Cerebellar cortex (tissue), 1 donor: ENCODE data around the gene ZCCHC12.
A peak's percentile ranks its signal among the peaks of the same experiment; 100 is the strongest.
"Not testable (repeated sequence)": the region's sequence is repeated elsewhere in the genome, so short reads cannot be mapped to it uniquely, and the experiment has no call there.

Experiments used
- DNase-seq: peaks from one replicate; pipeline ENCODE4 v3.0.0-alpha.2; 2015; ENCODE audit warnings: low spot score

Gene ZCCHC12

DNA sequence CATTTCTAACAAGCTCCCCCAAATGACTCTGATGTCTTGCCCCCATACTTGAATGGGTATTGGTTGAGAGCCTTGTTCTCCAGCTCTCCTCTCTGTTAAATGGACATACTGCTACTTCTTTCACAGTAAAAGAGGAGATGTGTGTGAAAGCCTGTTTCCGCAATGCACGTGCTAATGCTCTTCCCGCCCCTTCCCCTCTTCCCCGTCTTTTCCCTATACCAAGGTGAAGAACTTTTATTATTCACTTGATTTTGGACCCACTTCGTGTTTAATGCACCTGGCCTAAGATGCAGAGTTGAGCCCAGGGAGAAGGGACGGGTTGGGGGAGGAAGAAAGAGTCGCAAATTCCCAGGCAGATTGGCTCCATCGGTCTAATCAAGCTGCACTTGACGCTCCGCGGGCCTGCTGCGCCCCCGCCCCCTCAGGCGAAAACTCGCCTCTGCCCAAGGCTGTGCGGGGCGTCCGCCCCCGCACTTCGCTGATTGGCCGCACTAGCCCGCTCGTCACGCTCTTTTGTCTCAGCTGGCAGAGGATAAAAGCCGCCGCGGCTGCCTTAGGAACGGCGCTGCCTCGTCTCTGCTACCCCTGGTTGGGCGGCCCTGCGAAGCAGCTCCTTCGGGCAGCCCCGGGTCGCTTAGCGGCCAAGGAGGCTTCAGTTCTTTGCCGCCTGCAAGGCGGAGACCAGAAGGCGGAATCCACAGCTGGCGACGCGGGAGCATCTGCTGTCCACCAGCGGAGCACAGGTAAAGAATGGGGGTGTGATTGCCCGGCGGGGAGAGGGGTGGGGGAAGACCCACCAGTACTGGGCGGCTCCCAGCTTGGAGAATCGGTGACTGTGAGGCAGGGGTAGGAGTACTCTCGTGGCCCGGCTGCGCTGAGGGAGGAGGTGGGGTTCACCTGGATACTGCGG is at the start of gene ZCCHC12:
ZCCHC12 (plus strand) TSS at position 562 of the 910 bp plus-strand sequence. CDS start 1,421 bp downstream, outside the sequence.
- peak; percentile 71 for DNase-seq

DNA sequence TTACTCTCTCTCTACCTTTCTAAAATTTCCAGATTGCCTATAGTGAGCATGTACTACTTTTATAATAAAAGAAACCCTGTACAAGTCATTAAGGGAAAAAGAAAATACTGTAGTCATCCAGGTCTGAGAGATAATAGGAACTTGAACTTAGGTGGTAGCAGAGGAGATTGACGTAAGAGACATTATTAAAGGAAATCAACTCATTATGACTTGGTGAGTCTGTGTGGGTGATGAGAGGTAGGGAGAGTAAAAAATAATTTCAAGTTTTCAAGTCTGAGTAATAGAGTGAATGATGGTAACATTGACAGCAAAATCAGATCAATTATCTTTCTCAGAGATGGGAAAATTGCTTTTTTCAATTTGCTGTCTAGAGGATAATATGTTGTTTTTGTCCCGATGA is 44.0 kb upstream of the ZCCHC12 start:
- no peak for DNase-seq

DNA sequence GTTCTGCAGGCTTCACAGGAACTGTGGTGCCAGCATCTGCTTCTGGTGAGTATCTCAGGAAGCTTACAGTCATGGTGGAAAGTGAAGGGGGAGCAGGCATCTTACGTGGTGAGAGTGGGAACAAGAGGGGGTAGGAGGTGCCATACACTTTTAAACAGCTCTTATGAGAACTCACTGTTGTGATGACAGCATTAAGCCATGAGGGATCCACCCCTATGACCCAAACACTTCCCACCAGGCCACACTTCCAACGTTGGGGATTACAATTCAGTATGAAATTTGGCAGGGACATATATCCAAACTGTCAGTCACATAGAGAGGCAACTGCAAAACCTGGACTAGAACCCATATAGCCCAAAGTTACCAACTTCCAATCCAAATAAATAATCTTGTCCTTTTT is 43.1 kb upstream of the ZCCHC12 start:
- DNase-seq = no peak

DNA sequence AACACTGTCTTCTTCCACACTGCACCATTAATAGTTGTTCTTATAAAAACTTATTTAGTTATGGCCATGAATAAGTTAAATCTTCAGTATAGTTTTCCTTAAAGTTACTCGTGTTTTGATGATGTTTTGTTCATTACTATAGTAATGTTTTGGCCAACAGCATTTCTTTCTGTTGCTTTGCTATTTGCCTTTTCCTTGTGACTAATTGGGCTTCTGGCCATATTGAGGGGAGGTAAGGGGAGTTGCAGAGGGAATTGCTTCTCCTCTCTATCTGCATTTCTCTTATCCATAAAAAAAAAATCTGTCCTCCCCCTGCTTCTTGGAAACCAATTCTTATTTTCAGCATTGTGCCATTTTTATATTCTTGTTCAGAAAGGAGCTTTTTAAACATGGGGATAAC is 42.7 kb upstream of the ZCCHC12 start:
- DNase-seq = no peak

DNA sequence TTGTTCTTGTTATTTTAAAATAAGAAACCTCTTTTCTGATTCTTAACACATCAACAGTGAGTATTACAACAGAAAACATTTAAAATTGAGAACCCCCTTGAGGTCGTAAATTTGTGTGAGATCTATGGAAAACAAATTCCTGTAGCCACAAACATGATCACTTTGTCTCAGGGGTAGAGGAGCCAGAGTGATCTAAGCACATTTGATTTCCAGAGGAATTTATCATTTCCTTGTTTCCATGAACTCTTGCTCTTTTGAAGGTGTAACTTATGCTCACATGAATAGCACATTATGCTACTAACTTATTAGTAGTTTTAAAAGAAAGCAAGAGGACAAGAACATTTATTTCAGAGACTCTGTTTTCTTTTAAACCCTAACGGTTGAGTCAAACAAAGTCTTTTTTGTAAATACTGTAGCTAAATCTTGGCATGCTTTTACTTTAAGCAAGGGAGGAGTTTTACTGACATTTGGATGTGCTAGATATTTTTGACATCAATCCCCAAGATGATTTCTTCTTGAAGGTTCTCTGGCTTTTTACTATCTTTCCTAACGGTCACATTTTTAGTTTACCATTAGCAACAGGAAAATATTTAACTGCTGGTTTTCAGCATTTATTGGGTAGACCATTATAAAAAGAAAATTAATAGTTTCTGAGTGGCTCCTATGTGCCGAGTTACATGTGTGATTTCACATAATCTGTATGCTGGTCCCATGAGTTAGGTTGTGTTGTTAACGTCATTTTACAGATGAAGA is 27.9 kb upstream of the ZCCHC12 start:
- DNase-seq = no peak

DNA sequence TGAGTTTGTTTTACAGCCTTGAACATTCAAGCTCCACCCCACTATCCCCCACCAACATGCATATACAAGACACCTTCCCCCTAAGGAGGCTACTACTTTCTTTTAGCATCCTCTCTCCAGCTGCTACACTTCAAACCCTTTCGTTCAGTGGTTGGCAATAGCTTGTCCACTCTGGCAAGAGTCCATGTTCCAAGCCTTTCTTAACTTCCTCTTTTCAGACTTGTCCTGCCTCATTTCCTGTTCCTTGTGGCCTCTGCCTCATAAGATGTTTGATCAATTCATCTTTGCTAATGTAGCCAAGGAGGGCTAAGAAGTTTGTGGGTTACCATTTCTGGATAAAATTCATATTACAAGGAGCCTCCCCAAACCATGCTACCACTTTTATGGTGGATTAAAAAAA is 20.8 kb upstream of the ZCCHC12 start:
- DNase-seq = no peak

DNA sequence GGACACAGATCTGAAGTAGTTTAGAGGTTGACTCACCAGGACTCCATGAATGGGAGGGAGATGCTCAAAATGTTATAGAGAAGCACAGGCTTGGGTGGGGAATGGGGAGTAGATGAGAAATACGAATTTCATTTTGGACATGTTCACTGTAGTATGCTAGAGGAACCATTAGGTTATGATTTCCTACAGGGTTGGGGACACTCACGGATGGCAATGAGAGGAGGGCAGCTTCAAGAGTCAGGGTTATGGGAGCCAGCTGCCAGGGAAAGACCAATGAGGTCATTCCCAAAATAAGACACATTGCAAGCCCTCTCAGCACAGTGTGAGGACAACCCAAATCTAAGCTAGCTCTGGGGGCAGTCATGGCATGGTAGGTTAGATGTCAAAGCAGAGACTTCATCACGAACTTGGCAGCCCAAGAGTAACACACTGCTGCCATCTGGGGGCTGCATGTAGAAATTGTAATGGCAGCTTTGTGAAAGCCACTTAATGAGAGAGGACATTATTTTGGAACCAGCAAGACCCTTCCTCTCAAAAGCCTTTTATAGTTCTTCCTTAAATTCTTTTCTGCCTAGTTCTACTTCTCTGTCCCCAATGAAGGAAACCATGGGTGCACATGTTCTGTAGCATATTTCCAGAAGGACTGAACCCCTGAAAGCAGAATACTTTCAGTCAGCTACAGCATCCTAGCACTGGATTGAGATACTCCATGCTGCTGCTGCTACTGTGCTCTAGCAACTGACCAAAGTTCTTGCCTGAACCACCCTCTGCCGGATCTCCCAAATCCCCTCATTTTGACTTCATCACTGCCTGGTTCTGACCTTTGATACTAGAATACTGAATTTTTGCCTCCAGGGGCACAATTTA is 16.2 kb upstream of the ZCCHC12 start:
- peak; percentile 36 for DNase-seq

DNA sequence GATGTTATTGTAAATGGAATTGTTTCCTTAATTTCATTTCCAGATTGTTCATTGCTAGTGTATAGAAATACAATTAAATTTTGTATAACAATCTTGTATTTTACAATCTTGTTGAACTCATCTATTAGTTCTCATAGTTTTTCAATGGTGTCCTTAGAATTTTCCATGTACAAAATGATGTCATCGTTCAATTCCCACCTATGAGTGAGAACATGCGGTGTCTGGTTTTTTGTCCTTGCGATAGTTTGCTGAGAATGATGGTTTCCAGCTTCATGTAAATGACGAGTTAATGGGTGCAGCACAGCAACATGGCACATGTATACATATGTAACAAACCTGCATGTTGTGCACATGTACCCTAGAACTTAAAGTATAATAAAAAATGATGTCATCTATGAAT is 6.4 kb upstream of the ZCCHC12 start:
- not testable (repeated sequence) for DNase-seq

DNA sequence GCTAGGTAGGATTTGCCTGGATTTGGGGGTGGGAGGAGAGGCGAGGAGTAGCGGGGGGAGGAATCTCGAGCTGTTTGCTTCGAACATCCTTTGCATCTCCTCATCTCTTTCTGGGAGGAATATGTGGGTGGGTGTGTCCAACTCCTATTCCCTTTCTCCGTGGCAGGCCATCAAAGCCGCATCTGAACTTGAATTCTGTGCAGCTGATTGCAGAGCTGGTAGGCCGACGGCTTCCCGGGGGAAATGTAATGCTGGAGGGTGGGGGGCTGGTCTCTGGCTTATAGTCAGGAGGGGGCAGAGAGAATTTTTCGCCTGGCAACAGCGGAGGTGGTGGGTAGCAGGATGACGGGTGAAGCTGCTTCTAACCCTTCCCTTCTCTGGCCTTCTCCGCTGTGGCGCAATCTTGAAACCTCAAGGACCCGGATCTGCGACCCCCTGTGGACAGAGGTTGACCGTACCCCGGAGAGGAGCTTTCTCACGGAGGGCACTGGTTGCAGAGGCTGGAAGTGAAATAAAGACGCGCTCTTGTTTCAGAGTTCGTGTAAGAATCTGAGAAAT is 628 bp downstream of the ZCCHC12 start:
- peak; percentile 17 for DNase-seq

DNA sequence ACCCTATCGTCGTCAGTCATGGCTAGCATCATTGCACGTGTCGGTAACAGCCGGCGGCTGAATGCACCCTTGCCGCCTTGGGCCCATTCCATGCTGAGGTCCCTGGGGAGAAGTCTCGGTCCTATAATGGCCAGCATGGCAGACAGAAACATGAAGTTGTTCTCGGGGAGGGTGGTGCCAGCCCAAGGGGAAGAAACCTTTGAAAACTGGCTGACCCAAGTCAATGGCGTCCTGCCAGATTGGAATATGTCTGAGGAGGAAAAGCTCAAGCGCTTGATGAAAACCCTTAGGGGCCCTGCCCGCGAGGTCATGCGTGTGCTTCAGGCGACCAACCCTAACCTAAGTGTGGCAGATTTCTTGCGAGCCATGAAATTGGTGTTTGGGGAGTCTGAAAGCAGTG is 1.6 kb downstream of the ZCCHC12 start:
- peak; percentile 4 for DNase-seq

DNA sequence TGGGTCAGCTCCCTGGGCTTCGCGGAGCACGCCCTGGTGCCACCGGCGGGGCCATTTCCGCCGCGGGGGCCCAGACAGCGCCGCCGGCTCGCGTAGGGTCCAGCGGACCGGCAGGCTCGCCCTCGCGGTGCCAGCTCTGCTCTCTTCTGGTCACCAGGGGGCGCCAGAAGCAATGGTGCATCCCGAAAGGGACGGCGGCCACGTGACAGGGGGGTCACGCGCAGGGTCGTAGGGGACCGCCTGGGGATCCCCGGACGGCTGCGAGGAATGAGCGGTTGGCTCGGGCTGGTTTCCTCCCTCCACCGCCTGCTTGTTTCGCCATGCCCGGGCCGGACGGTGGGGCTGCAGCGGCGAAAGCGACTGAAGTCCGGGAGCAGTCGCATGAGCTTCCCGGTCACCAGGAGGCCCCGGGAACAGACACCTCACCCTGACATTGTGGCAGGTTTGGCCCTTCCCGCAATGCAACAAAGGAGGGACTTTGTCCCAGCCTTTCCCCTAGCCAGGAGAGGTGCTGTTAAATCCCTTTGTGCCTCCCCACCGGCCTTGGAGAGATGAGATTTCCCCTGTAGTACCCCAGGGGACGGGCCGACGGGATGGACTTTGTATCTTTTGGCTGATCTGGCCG is 15.8 kb downstream of the ZCCHC12 start:
- DNase-seq = peak; percentile 36

DNA sequence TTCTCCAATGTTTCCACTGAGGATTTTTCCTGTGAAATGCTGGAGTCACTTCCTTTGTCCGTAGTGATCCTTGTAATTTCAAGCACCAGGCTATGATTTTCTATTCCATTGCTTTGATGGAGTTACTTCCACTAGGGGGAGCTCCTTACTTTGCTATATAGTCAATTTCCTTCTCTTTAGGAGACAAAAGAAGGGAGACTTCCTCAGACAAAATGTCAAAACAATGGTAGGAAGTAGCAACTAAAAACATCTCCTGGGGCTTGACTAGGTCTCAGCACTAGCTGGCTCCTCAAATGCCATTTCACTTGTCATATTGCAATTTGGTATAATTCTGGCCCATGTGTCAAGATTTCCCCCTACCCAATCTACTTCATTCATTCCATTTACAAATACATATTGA is 24.1 kb downstream of the ZCCHC12 start:
- DNase-seq = peak; percentile 82

DNA sequence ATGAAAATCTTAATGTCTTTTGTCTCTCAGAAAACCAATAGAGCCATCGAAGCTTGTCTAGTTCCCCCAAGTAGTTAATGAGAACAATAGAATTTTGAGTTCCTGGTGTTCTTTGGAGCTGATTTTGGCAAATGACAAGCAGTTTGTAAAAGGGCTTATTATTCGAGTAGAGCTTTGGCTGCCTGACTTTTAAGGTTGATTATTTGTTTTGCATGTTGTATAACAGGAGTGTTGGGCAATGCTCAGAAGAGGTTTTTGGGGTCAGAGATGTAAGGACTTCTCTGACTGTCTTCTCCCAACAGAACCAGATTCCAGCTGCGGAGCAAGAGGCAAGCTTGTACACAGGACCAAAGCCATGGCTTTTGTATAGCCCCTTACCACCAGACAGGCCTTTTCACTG is 30.0 kb downstream of the ZCCHC12 start:
- no peak for DNase-seq

DNA sequence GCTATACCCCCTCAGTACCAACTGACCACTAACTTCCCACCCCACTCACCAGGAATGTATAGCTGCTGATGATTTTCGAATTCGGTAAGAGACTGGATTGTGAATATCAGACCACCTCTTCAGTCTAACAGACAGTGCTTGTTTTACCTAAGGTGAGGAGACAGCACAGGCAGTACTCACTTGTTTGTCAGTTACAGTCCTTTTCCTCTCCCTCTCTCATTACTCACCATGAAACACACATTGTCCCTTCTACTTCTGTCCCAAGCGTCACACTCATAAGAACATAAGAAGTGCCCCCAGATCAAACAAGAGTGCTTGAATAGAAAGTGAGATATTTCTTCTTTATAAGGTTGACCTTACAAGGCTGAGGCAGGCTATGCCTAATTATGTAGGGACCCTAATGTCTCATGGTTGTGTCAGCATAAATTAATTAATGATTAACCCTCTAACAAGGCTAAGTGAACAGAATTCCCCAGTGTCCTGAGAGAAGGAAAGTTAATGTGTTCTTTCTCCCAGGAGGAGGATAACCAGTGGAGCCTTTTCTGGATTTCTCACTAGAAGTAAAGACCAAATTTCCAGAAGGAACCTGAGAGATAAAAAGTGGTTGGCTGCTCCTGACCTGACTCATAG is 32.2 kb downstream of the ZCCHC12 start:
- no peak for DNase-seq

DNA sequence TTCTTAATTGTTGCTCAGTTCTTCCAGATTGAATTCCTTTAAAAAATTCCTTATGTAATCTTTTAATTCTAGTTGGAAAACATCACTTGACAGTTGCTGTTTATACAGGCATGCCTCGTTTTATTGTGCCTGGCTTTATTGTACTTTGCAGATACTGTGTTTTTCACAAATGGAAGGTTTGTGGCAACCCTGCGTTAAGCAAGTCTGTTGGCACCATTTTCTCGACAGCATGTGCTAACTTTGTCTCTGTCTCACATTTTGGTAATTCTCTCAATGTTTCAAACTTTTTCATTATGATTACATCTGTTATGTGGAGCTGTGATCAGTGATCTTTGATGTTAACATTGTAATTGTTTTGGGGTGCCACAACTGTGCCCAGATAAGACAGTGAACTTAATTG is 33.4 kb downstream of the ZCCHC12 start:
- DNase-seq = no peak

DNA sequence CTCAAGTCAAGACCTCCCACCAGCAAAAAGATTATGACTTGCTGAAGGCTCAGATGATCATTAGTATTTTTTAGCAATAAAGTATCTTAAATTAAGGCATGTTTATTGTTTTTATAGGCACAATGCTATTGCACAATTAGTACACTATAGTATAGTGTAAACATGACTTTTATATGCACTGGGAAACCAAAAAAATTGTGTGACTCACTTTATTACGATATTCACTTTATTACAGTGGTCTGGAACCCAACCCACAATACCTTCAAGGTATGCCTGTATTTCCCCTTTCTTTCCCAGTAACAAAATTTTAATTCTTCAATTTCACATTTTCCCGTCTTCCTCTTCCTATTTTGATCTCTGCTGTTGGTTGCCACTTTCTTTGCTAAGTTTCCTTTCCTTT is 37.7 kb downstream of the ZCCHC12 start:
- DNase-seq = no peak

DNA sequence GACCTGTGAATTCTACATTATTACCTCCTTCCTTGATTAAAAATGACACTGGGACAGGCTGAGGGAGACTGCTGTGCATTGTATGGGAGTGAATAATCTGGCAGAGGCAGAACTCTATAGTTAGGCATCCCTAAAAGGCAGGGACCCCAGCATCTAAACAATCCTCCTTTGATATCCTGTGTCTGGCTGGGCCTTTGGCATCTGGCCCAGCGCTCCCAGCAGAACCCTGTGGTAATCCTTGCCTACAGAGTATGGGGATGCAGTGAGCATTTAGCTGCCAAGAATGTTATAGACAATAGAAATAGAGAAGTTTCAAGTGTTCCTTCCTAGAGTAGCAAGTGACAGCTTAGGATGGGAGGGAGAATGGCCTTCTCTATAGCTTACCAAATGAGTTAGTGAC is 38.5 kb downstream of the ZCCHC12 start:
- no peak for DNase-seq

DNA sequence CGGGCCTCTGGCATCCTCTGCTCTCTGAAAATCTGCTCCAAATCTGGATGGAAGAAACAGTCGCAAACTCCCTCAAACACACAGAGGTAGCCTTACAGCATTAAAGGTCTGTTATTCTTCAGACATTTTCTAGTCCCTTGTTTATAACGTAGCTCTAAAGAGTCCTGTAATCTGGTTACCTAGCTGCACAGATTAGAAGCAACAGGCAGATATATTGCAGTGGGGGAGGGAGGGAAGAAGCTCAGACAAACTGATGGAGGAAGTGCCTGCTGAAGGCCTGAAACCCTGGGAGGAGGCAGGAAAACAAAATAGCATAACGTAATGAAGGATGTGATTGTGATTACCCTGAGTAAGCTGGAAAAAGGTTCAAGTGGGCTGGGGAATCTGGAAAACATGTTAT is 39.4 kb downstream of the ZCCHC12 start:
- DNase-seq = no peak

DNA sequence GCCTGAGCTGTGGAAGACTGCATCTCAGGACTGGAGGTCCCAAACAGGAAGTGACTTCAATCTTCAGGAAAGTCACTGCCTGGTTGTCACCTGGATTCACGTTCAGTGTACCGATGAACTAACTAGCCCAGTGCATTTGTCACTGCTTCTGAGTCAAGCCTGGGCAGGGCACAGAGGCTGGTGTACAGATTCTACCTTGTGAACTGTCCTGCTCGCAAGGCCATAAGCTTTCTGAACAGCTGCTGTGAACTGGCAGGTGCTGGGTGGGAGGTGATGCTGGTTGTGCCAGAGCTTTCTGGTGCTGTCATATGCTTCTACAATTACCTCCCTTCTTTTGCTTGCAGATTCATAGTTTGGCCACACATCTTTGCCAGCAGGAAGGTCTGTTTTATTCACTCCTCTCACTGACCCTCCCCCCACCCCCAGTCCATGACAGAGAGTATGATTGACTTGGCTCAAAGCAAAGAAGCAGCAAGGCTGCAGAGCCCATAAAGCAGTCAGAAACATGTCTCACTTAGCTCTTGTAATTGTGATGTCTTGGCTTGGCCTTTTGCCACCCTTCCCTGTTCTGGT is 40.5 kb downstream of the ZCCHC12 start:
- peak; percentile 67 for DNase-seq

DNA sequence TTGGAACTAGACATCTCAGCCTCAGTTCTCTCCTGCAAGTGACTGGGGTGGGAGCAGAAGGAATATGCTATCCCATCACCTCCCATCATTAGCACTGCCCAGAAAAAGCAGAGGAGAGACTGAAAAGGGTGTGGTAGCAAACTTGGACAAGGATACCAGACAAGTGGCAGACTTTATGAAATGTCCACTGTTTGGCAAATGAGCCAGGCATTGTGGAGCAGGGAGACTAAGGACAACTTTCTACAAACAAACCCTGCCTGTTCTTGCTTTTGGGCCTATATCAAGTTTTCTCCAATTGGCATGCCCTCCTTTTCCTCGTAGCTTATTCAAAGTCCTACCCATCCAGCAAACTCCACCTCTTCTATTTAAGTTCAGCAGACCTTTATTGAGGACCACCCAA is 41.6 kb downstream of the ZCCHC12 start:
- DNase-seq = no peak

DNA sequence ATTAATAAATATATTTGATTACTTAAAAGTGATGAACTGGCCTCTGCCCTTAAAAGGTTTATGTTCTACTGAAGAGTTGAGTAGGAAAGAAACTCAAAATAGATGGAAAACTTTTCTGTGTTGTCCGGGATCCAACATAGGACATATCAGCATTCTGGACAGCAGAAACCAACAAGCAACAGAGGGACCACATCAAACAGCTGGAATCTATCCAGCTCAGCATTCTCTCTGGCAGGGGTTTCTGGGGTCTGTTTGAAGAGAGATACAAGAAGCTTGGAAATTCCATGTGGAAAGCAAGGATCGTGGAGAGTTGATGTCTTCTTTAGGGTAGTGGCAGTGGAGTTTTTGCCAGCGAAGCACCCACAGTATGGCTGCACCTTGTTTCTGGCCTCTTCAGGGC is 43.6 kb downstream of the ZCCHC12 start:
- DNase-seq = no peak
